HG03354 (cell line): ENCODE data around the gene TTC13.

Source experiments
- ATAC-seq: cut with Tn5 transposase; IDR thresholded peaks from one replicate; pipeline ENCODE4 v1.9.1; 2021; ENCODE audit warnings: mild to moderate bottlenecking; ENCODE audit not compliant: unreplicated experiment, poor library complexity, severe bottlenecking

TTC13 gene

GRCh38 chr1:230965535-230965934, 13.1 kb downstream of the TTC13 start:
- no peak for ATAC-seq

GRCh38 chr1:230964896-230965295, 13.8 kb downstream of the TTC13 start:
- ATAC-seq = no peak

GRCh38 chr1:230958370-230958769, 20.3 kb downstream of the TTC13 start:
- no peak for ATAC-seq

GRCh38 chr1:230957580-230957989, 21.1 kb downstream of the TTC13 start:
- peak; percentile 72 for ATAC-seq

- no peak for ATAC-seq
These were observed 28.3 kb downstream of the TTC13 start for GRCh38 chr1:230950404-230950803.

- no peak for ATAC-seq
These were observed 29.8 kb downstream of the TTC13 start for GRCh38 chr1:230948903-230949302.

GRCh38 chr1:230948301-230948700, 30.4 kb downstream of the TTC13 start:
- ATAC-seq = no peak

GRCh38 chr1:230943048-230943593, 35.5 kb downstream of the TTC13 start:
- ATAC-seq = no peak

- no peak for ATAC-seq
These were observed 37.8 kb downstream of the TTC13 start for GRCh38 chr1:230940848-230941247.

GRCh38 chr1:230939806-230940489, 38.7 kb downstream of the TTC13 start:
- no peak for ATAC-seq

GRCh38 chr1:230938924-230939368, 39.7 kb downstream of the TTC13 start:
- ATAC-seq = no peak

- no peak for ATAC-seq
These were observed 41.3 kb downstream of the TTC13 start for GRCh38 chr1:230937371-230937770.

GRCh38 chr1:230936475-230936874, 42.2 kb downstream of the TTC13 start:
- ATAC-seq = no peak

- ATAC-seq = no peak
These were observed 42.8 kb downstream of the TTC13 start for GRCh38 chr1:230935852-230936251.

- ATAC-seq = no peak
These were observed 47.7 kb downstream of the TTC13 start for GRCh38 chr1:230930986-230931385.

- no peak for ATAC-seq
These were observed 52.5 kb downstream of the TTC13 start for GRCh38 chr1:230926182-230926581.

GRCh38 chr1:230925608-230926007, 53.1 kb downstream of the TTC13 start:
- ATAC-seq = no peak

- no peak for ATAC-seq
These were observed 55.5 kb downstream of the TTC13 start for GRCh38 chr1:230923176-230923575.

- no peak for ATAC-seq
These were observed 56.0 kb downstream of the TTC13 start for GRCh38 chr1:230922620-230923019.

- no peak for ATAC-seq
These were observed 59.5 kb downstream of the TTC13 start for GRCh38 chr1:230919207-230919606.

GRCh38 chr1:230917284-230918135, 61.2 kb downstream of the TTC13 start:
- ATAC-seq = peak; percentile 63
